Keratinocyte (primary cell): ENCODE data around the gene CRBN. TPM values are rescaled to one million over a fixed set of nuclear protein-coding genes. Genes with fewer than 3 reads are reported as not detected.

Source experiments
- DNase-seq: peaks from one replicate; pipeline ENCODE4 v3.0.0-alpha.2; 2011; ENCODE audit warnings: low read depth, missing footprints, low spot score
- FAIRE-seq: peaks from 2 replicates; lab custom pipeline; 2011; peaks lifted over from hg19 to GRCh38; lab: Jason Lieb, UNC
- H2AFZ ChIP-seq: 2 replicates; pipeline ENCODE4 v1.6.0; 2012; ENCODE audit warnings: low read length, control low read depth, inconsistent platforms; ENCODE audit not compliant: control insufficient read depth
- H3K27ac ChIP-seq: 2 replicates; pipeline ENCODE4 v1.5.1; 2011; ENCODE audit warnings: low read length; ENCODE audit not compliant: control insufficient read depth, insufficient read depth
- H3K27me3 ChIP-seq: 3 replicates; pipeline ENCODE4 v1.6.0; 2011; ENCODE audit warnings: low read length; ENCODE audit not compliant: control insufficient read depth, insufficient read depth; ENCODE audit errors: extremely low read depth
- H3K36me3 ChIP-seq, 2 experiments: 2 replicates in 1 of 2; 3 replicates in 1 of 2; pipeline ENCODE4 v1.5.1; 2011; ENCODE audit warnings: low read length in 2 of 2, mild to moderate bottlenecking in 1 of 2; ENCODE audit not compliant: control insufficient read depth in 2 of 2, insufficient read depth in 2 of 2; ENCODE audit errors: extremely low read depth in 1 of 2
- H3K4me1 ChIP-seq: 3 replicates; pipeline ENCODE4 v1.5.1; 2011; ENCODE audit warnings: low read length; ENCODE audit not compliant: control insufficient read depth, insufficient read depth; ENCODE audit errors: extremely low read depth
- H3K4me2 ChIP-seq: 3 replicates; pipeline ENCODE4 v1.6.0; 2011; ENCODE audit warnings: low read depth, low read length; ENCODE audit not compliant: control insufficient read depth, insufficient read depth; ENCODE audit errors: extremely low read depth
- H3K4me3 ChIP-seq, 3 experiments: fragments of 200-600 bp in 1 of 3; sonication (generic) in 1 of 3; 2 replicates in 2 of 3; 3 replicates in 1 of 3; pipeline ENCODE4 v1.5.1; 2011 to 2016; ENCODE audit warnings: low read length in 3 of 3, mild to moderate bottlenecking in 3 of 3, control low read depth in 2 of 3, inconsistent platforms in 1 of 3, low read depth in 1 of 3, mixed read lengths in 1 of 3, mixed run types in 1 of 3, moderate library complexity in 1 of 3; ENCODE audit not compliant: control insufficient read depth in 2 of 3, insufficient read depth in 2 of 3; ENCODE audit errors: extremely low read depth in 1 of 3
- H3K79me2 ChIP-seq: 2 replicates; pipeline ENCODE4 v1.6.0; 2012; ENCODE audit warnings: low read length; ENCODE audit not compliant: control insufficient read depth, insufficient read depth
- H3K9ac ChIP-seq: 3 replicates; pipeline ENCODE4 v1.6.0; 2011; ENCODE audit warnings: low read length; ENCODE audit not compliant: control insufficient read depth, insufficient read depth; ENCODE audit errors: extremely low read depth
- H3K9me1 ChIP-seq: 3 replicates; pipeline ENCODE4 v1.6.0; 2011; ENCODE audit warnings: low read length; ENCODE audit not compliant: control insufficient read depth, insufficient read depth; ENCODE audit errors: extremely low read depth
- H3K9me3 ChIP-seq: 2 replicates; pipeline ENCODE4 v1.5.1; 2012; ENCODE audit warnings: low read depth, low read length; ENCODE audit not compliant: control insufficient read depth
- H4K20me1 ChIP-seq: 3 replicates; pipeline ENCODE4 v1.6.0; 2011; ENCODE audit warnings: low read length; ENCODE audit not compliant: control insufficient read depth, insufficient read depth; ENCODE audit errors: extremely low read depth
- CTCF ChIP-seq, 3 experiments: IDR thresholded peaks in 1 of 3; conservative IDR thresholded peaks in 1 of 3; optimal IDR thresholded peaks in 1 of 3; 2 replicates in 2 of 3; 3 replicates in 1 of 3; pipeline versions ENCODE3 to v1.5.1; 2011; ENCODE audit warnings: low read length in 3 of 3, mild to moderate bottlenecking in 3 of 3, moderate library complexity in 2 of 3, control low read depth in 1 of 3, inconsistent platforms in 1 of 3; ENCODE audit not compliant: insufficient read depth in 2 of 3; ENCODE audit errors: extremely low read depth in 1 of 3
- EZH2 ChIP-seq: IDR thresholded peaks from one replicate; pipeline ENCODE4 v1.6.1; 2012; ENCODE audit warnings: inconsistent platforms, mild to moderate bottlenecking, low read length, moderate library complexity
- dilution Hi-C: fragments of 300-500 bp; cut with MboI; formaldehyde crosslinking; loops from one replicate; pipeline ENCODE4 v1.7.0; 2020; ENCODE audit warnings: low sequenced_read_pairs; ENCODE audit not compliant: extremely low pct_ligation_motif_present
- polyA plus RNA-seq, 5 experiments: library from polyadenylated mRNA; depleted of rRNA in 3 of 5; stranded (reverse) in 3 of 5; stranded (forward) in 1 of 5; unstranded in 1 of 5; fragments of >200 nt; gene quantifications; 1 replicate in 1 of 5; 2 replicates in 3 of 5; 3 replicates in 1 of 5; pipeline versions ENCODE4 v1.2.1 to v1.2.3, GENCODE V29; 2011 to 2012; ENCODE audit warnings: missing spikeins in 2 of 5, low read depth in 1 of 5, low replicate concordance in 1 of 5

Gene CRBN
- polyA plus RNA-seq, 1 donor (not counting 4 experiments of a cell fraction or from before 2014, with no cell fraction given): 37.7 TPM

GRCh38 chr3:3160826-3161225 lies 18.7 kb downstream of the CRBN start:
- Histone ChIP-seq H3K4me3 (no peak overlapping the region), H3K79me2 (no peaks in the 10 kb centered on the region), H4K20me1 (no peaks in the 10 kb centered on the region), H3K4me2 (no peak overlapping the region), H3K9ac (no peak overlapping the region), H2AFZ (no peak overlapping the region), H3K9me3 (no peaks in the 10 kb centered on the region), H3K27me3 (no peaks in the 10 kb centered on the region), H3K4me1 (no peaks in the 10 kb centered on the region), H3K27ac (no peak overlapping the region), H3K36me3 (peaks cover 0 to 14% of the 10 kb centered on the region in 2 experiments), H3K9me1 (no peaks in the 10 kb centered on the region)
- TF ChIP-seq EZH2 (no peak), CTCF (optimal IDR thresholded peaks at IDR 0.05 in 1 of 3, IDR thresholded peaks at IDR 0.05 in 1 of 3, conservative IDR thresholded peaks at IDR 0.05 in 1 of 3; ENCODE audit: extremely low read depth in 1 of 3, insufficient read depth in 2 of 3, low read length in 3 of 3) (no peak)
- FAIRE-seq (no peak), DNase-seq (no peak)
- dilution Hi-C loops: no loop called here

GRCh38 chr3:3157484-3157883 lies 22.0 kb downstream of the CRBN start:
- FAIRE-seq (no peak), DNase-seq (no peak)
- no peaks in the 10 kb centered on the region for H3K27me3 ChIP-seq
- dilution Hi-C loops: no loop called here
- H3K9me3 ChIP-seq: no peaks in the 10 kb centered on the region
- H3K4me1 ChIP-seq: no peaks in the 10 kb centered on the region
- H3K4me3 ChIP-seq: no peak overlapping the region
- no peak overlapping the region for H3K4me2 ChIP-seq
- H3K36me3 ChIP-seq: peaks cover 7 to 14% of the 10 kb centered on the region in 2 experiments
- no peaks in the 10 kb centered on the region for H3K9me1 ChIP-seq
- TF ChIP-seq CTCF (optimal IDR thresholded peaks at IDR 0.05 in 1 of 3, IDR thresholded peaks at IDR 0.05 in 1 of 3, conservative IDR thresholded peaks at IDR 0.05 in 1 of 3; ENCODE audit: extremely low read depth in 1 of 3, insufficient read depth in 2 of 3, low read length in 3 of 3): no peak
- no peak for TF ChIP-seq EZH2
- no peaks in the 10 kb centered on the region for H4K20me1 ChIP-seq
- no peak overlapping the region for H2AFZ ChIP-seq
- H3K9ac ChIP-seq: no peak overlapping the region
- H3K27ac ChIP-seq: no peak overlapping the region
- H3K79me2 ChIP-seq: no peaks in the 10 kb centered on the region
